Measurements from ENCODE around the gene RNF150.

Gene RNF150

DNA sequence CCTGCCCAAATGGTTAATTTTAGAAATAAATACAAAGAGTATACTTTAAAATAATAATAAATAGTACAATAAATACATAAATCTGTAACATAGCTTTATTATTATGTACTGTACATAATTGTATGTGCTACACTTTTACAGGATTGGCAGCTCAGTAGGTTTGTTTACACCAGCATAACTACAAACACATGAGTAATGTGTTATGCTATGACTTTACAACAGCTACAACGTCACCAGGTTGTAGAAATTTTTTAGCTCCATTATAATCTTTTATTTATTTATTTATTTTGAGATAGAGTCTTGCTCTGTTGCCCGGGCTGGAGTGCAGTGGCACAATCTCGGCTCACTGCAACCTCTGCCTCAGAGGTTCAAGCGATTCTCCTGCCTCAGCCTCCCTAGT, 31.8 kb downstream of the RNF150 start:
- no peak overlapping the region for H3K27ac ChIP-seq (ENCODE audit: low read length)
- H3K4me1 ChIP-seq (ENCODE audit: control insufficient read depth in 1 of 2, insufficient read depth in 2 of 2, low read length in 2 of 2), result peaks cover 0 to 5% of the 10 kb centered on the region in 2 donors
- H3K36me3 ChIP-seq (ENCODE audit: control insufficient read depth in 1 of 2, insufficient read depth in 2 of 2, low read length in 2 of 2), result no peaks in the 10 kb centered on the region
- H3K9me3 ChIP-seq (ENCODE audit: control insufficient read depth in 1 of 2, low read length in 2 of 2), result no peaks in the 10 kb centered on the region
- H3K4me3 ChIP-seq (ENCODE audit: low read depth in 1 of 2, low read length in 2 of 2), result no peak overlapping the region
- H3K27me3 ChIP-seq (ENCODE audit: low read depth, low read length), result no peaks in the 10 kb centered on the region

DNA sequence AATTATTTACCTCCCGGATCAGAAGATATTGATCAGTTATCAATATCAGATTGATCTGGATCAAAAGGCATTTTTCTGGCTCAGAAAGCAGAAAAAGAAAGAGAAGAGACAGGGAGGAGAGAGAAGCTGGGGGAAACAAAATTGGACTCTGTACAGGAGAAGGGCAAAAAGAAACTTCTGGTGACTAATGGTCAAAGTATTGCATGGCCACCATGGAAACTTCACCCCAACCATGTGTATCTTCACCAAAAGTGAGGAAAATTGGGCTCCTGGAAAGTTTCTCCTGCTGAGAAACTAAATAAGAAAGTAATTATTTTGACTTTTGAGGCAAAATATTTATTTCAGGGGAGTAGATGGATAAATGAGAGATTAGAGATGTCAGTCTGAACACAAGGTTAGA, 33.9 kb downstream of the RNF150 start:
- Histone ChIP-seq H3K36me3 (ENCODE audit: control insufficient read depth in 1 of 2, insufficient read depth in 2 of 2, low read length in 2 of 2) (no peaks in the 10 kb centered on the region), H3K4me3 (ENCODE audit: low read depth in 1 of 2, low read length in 2 of 2) (no peak overlapping the region), H3K27me3 (ENCODE audit: low read depth, low read length) (no peaks in the 10 kb centered on the region), H3K9me3 (ENCODE audit: control insufficient read depth in 1 of 2, low read length in 2 of 2) (no peaks in the 10 kb centered on the region), H3K27ac (ENCODE audit: low read length) (no peak overlapping the region), H3K4me1 (ENCODE audit: control insufficient read depth in 1 of 2, insufficient read depth in 2 of 2, low read length in 2 of 2) (peaks cover 0 to 5% of the 10 kb centered on the region in 2 donors)

- Histone ChIP-seq H3K4me3 (ENCODE audit: low read depth in 1 of 2, low read length in 2 of 2) (no peak overlapping the region), H3K27me3 (ENCODE audit: low read depth, low read length) (no peaks in the 10 kb centered on the region), H3K36me3 (ENCODE audit: control insufficient read depth in 1 of 2, insufficient read depth in 2 of 2, low read length in 2 of 2) (no peaks in the 10 kb centered on the region), H3K4me1 (ENCODE audit: control insufficient read depth in 1 of 2, insufficient read depth in 2 of 2, low read length in 2 of 2) (peaks cover 0 to 5% of the 10 kb centered on the region in 2 donors), H3K9me3 (ENCODE audit: control insufficient read depth in 1 of 2, low read length in 2 of 2) (peaks cover 0 to 4% of the 10 kb centered on the region in 2 donors), H3K27ac (ENCODE audit: low read length) (no peak overlapping the region)
Observed at GRCh38 chr4:141098163-141098562, 35.1 kb downstream of the RNF150 start.

- Histone ChIP-seq H3K4me1 (ENCODE audit: control insufficient read depth in 1 of 2, insufficient read depth in 2 of 2, low read length in 2 of 2) (no peaks in the 10 kb centered on the region), H3K27ac (ENCODE audit: low read length) (no peak overlapping the region), H3K27me3 (ENCODE audit: low read depth, low read length) (no peaks in the 10 kb centered on the region), H3K36me3 (ENCODE audit: control insufficient read depth in 1 of 2, insufficient read depth in 2 of 2, low read length in 2 of 2) (no peaks in the 10 kb centered on the region), H3K9me3 (ENCODE audit: control insufficient read depth in 1 of 2, low read length in 2 of 2) (peaks cover 0 to 4% of the 10 kb centered on the region in 2 donors), H3K4me3 (ENCODE audit: low read depth in 1 of 2, low read length in 2 of 2) (no peak overlapping the region)
Observed at GRCh38 chr4:141090473-141090872, 42.8 kb downstream of the RNF150 start.

GRCh38 chr4:141081921-141082395, 51.3 kb downstream of the RNF150 start:
- Histone ChIP-seq H3K27me3 (ENCODE audit: low read depth, low read length) (no peaks in the 10 kb centered on the region), H3K4me3 (ENCODE audit: low read depth in 1 of 2, low read length in 2 of 2) (peak overlapping the region in 1 of 2 donors; percentile 28), H3K9me3 (ENCODE audit: control insufficient read depth in 1 of 2, low read length in 2 of 2) (no peaks in the 10 kb centered on the region), H3K36me3 (ENCODE audit: control insufficient read depth in 1 of 2, insufficient read depth in 2 of 2, low read length in 2 of 2) (no peaks in the 10 kb centered on the region), H3K4me1 (ENCODE audit: control insufficient read depth in 1 of 2, insufficient read depth in 2 of 2, low read length in 2 of 2) (peaks cover 0 to 30% of the 10 kb centered on the region in 2 donors), H3K27ac (ENCODE audit: low read length) (peak overlapping the region; percentile 52)

- Histone ChIP-seq H3K36me3 (ENCODE audit: control insufficient read depth in 1 of 2, insufficient read depth in 2 of 2, low read length in 2 of 2) (no peaks in the 10 kb centered on the region), H3K27ac (ENCODE audit: low read length) (no peak overlapping the region), H3K4me1 (ENCODE audit: control insufficient read depth in 1 of 2, insufficient read depth in 2 of 2, low read length in 2 of 2) (peaks cover 0 to 30% of the 10 kb centered on the region in 2 donors), H3K27me3 (ENCODE audit: low read depth, low read length) (no peaks in the 10 kb centered on the region), H3K4me3 (ENCODE audit: low read depth in 1 of 2, low read length in 2 of 2) (no peak overlapping the region), H3K9me3 (ENCODE audit: control insufficient read depth in 1 of 2, low read length in 2 of 2) (no peaks in the 10 kb centered on the region)
Observed at GRCh38 chr4:141080668-141081067, 52.6 kb downstream of the RNF150 start.

GRCh38 chr4:141079393-141079930, 53.8 kb downstream of the RNF150 start:
- Histone ChIP-seq H3K4me1 (ENCODE audit: control insufficient read depth in 1 of 2, insufficient read depth in 2 of 2, low read length in 2 of 2) (peaks cover 0 to 30% of the 10 kb centered on the region in 2 donors), H3K36me3 (ENCODE audit: control insufficient read depth in 1 of 2, insufficient read depth in 2 of 2, low read length in 2 of 2) (no peaks in the 10 kb centered on the region), H3K9me3 (ENCODE audit: control insufficient read depth in 1 of 2, low read length in 2 of 2) (no peaks in the 10 kb centered on the region), H3K27ac (ENCODE audit: low read length) (no peak overlapping the region), H3K27me3 (ENCODE audit: low read depth, low read length) (no peaks in the 10 kb centered on the region), H3K4me3 (ENCODE audit: low read depth in 1 of 2, low read length in 2 of 2) (no peak overlapping the region)

DNA sequence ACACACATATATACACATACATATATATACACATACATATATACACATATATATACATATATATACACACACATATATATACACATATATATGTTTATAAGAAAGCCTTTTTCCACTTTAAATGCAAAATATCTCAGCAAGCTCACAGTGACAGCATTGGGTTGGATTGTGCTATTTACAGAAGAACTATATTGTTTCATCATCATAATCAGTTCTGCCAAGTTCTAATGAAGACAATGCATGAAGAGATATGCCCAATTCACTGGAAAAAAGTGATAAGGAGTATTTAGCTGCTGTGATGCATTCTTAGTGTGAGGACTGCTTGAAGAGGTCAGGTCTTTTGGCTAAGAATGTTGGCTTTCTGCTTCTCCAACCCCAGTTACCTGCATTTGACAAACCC, 54.4 kb downstream of the RNF150 start:
- H3K36me3 ChIP-seq (ENCODE audit: control insufficient read depth in 1 of 2, insufficient read depth in 2 of 2, low read length in 2 of 2), result no peaks in the 10 kb centered on the region
- H3K4me3 ChIP-seq (ENCODE audit: low read depth in 1 of 2, low read length in 2 of 2), result no peak overlapping the region
- no peak overlapping the region for H3K27ac ChIP-seq (ENCODE audit: low read length)
- peaks cover 0 to 30% of the 10 kb centered on the region in 2 donors for H3K4me1 ChIP-seq (ENCODE audit: control insufficient read depth in 1 of 2, insufficient read depth in 2 of 2, low read length in 2 of 2)
- H3K27me3 ChIP-seq (ENCODE audit: low read depth, low read length), result no peaks in the 10 kb centered on the region
- no peaks in the 10 kb centered on the region for H3K9me3 ChIP-seq (ENCODE audit: control insufficient read depth in 1 of 2, low read length in 2 of 2)

GRCh38 chr4:141077611-141078225, 55.6 kb downstream of the RNF150 start:
- Histone ChIP-seq H3K27ac (ENCODE audit: low read length) (no peak overlapping the region), H3K4me3 (ENCODE audit: low read depth in 1 of 2, low read length in 2 of 2) (no peak overlapping the region), H3K36me3 (ENCODE audit: control insufficient read depth in 1 of 2, insufficient read depth in 2 of 2, low read length in 2 of 2) (no peaks in the 10 kb centered on the region), H3K4me1 (ENCODE audit: control insufficient read depth in 1 of 2, insufficient read depth in 2 of 2, low read length in 2 of 2) (peaks cover 0 to 30% of the 10 kb centered on the region in 2 donors), H3K27me3 (ENCODE audit: low read depth, low read length) (no peaks in the 10 kb centered on the region), H3K9me3 (ENCODE audit: control insufficient read depth in 1 of 2, low read length in 2 of 2) (no peaks in the 10 kb centered on the region)

DNA sequence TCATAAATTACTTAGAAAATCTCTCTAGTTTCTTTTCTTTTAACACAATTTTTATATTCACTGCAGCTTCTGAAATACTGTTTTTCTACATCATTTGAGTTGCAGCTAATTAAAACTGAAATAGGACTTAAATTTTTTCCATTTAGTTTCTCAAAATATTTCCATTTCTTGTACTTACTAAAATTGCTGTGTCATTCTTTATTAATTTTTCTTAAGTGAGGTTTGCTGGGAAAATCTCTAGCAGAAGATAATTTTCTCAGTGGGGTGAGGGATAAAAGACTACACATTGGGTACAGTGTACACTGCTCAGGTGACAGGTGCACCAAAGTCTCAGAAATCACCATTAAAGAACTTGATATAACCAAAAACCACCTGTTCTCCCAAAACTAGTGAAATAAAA, 57.7 kb downstream of the RNF150 start:
- H3K4me1 ChIP-seq (ENCODE audit: control insufficient read depth in 1 of 2, insufficient read depth in 2 of 2, low read length in 2 of 2), result peaks cover 0 to 22% of the 10 kb centered on the region in 2 donors
- H3K27ac ChIP-seq (ENCODE audit: low read length), result no peak overlapping the region
- H3K9me3 ChIP-seq (ENCODE audit: control insufficient read depth in 1 of 2, low read length in 2 of 2), result no peaks in the 10 kb centered on the region
- no peaks in the 10 kb centered on the region for H3K36me3 ChIP-seq (ENCODE audit: control insufficient read depth in 1 of 2, insufficient read depth in 2 of 2, low read length in 2 of 2)
- H3K27me3 ChIP-seq (ENCODE audit: low read depth, low read length), result no peaks in the 10 kb centered on the region
- no peak overlapping the region for H3K4me3 ChIP-seq (ENCODE audit: low read depth in 1 of 2, low read length in 2 of 2)

DNA sequence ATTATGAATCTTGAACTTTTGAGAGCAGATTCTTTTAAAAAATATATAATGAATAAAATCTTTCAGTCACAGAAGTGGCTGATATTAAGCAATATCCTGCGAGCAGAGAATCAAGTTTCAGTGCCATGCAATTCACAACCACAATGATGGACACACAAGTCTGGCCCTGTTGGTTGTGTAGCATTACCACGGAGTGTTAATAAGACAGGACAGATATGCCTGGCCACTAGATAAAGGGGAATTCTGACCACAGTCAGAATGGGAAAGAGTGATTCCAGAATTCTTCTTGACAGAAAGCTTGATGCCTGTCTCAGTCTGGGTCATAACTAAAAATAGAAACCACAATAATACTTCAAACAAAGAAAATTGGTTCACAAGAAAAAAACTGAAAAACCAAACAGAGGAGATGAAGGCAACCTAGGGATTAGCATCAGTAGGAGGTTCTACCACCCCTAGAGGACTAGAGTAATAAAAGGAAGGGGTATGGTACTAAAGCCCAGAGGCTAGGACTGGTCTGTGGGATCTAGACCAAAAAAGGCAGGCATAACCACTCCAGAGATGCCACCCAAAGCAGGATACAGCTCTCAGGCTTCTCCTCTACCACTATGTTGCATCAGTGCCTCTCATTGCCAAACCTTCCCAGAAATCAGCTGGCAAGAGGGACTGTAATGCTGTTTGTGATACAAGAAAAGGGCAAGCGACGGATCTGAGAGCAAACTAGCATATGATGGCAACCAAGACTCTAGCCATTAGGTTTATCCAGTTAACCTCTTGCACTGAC, 59.0 kb downstream of the RNF150 start:
- Histone ChIP-seq H3K36me3 (ENCODE audit: control insufficient read depth in 1 of 2, insufficient read depth in 2 of 2, low read length in 2 of 2) (no peaks in the 10 kb centered on the region), H3K9me3 (ENCODE audit: control insufficient read depth in 1 of 2, low read length in 2 of 2) (no peaks in the 10 kb centered on the region), H3K4me3 (ENCODE audit: low read depth in 1 of 2, low read length in 2 of 2) (no peak overlapping the region), H3K4me1 (ENCODE audit: control insufficient read depth in 1 of 2, insufficient read depth in 2 of 2, low read length in 2 of 2) (peaks cover 0 to 12% of the 10 kb centered on the region in 2 donors), H3K27me3 (ENCODE audit: low read depth, low read length) (no peaks in the 10 kb centered on the region), H3K27ac (ENCODE audit: low read length) (no peak overlapping the region)
